ENCODE data around the gene UFC1. TPM values are rescaled to one million over a fixed set of nuclear protein-coding genes. Genes with fewer than 3 reads are reported as not detected.

UFC1 gene
- total and polyA plus RNA-seq, 2 experiments from 2014 or later = 57.5 to 77.0 TPM

GRCh38 chr1:161113915-161114314 lies 39.9 kb upstream of the UFC1 start:
- Histone ChIP-seq H3K27me3 (ENCODE audit: insufficient read depth) (no peaks in the 10 kb centered on the region), H3K4me1 (ENCODE audit: insufficient read depth) (peaks cover 14% of the 10 kb centered on the region), H3K4me2 (no peak overlapping the region), H2AFZ (no peak overlapping the region), H3K4me3 (no peak overlapping the region), H3K27ac (ENCODE audit: low read depth) (peak overlapping the region; percentile 59; the same call in 1 of the 2 replicates), H4K20me1 (replicated peaks; ENCODE audit: insufficient read depth) (peaks cover 51% of the 10 kb centered on the region), H3F3A (replicated peaks; ENCODE audit: low read depth) (peaks cover 29% of the 10 kb centered on the region), H3K9me2 (ENCODE audit: insufficient read depth) (no peaks in the 10 kb centered on the region), H3K36me3 (ENCODE audit: insufficient read depth) (no peaks in the 10 kb centered on the region), H3K79me2 (replicated peaks; ENCODE audit: insufficient read depth) (peaks cover 91% of the 10 kb centered on the region)
- H3K4me1 Mint-ChIP-seq = peaks cover 9% of the 10 kb centered on the region
- peaks cover 12% of the 10 kb centered on the region for H3K27me3 Mint-ChIP-seq (ENCODE audit: insufficient read depth, low read depth, poor library complexity)
- H3K4me3 Mint-ChIP-seq = no peak overlapping the region
- ATAC-seq (no peak), DNase-seq (ENCODE audit: low spot score) (no peak)
- H3K27ac Mint-ChIP-seq = no peak overlapping the region
- peaks cover 1% of the 10 kb centered on the region; the same call in 1 of the 3 replicates for H3K36me3 Mint-ChIP-seq (ENCODE audit: low read depth)
- no peaks in the 10 kb centered on the region for H3K9me3 Mint-ChIP-seq
- TF ChIP-seq EZH2phosphoT487 (IDR thresholded peaks at IDR 0.05; ENCODE audit: unreplicated experiment) = no peak

- DNase-seq (ENCODE audit: low spot score) (no peak), ATAC-seq (no peak)
- H3K36me3 Mint-ChIP-seq (ENCODE audit: low read depth) = 0 out of 3 replicates have a peak, but pooled peaks cover 2% of the 10 kb centered on the region
- Histone ChIP-seq H3K4me2 (no peak overlapping the region), H3K9me2 (ENCODE audit: insufficient read depth) (no peaks in the 10 kb centered on the region), H3K4me3 (no peak overlapping the region), H3K27me3 (ENCODE audit: insufficient read depth) (no peaks in the 10 kb centered on the region), H3K4me1 (ENCODE audit: insufficient read depth) (peaks cover 21% of the 10 kb centered on the region), H3K36me3 (ENCODE audit: insufficient read depth) (no peaks in the 10 kb centered on the region), H4K20me1 (replicated peaks; ENCODE audit: insufficient read depth) (peaks cover 51% of the 10 kb centered on the region), H2AFZ (no peak overlapping the region), H3K27ac (ENCODE audit: low read depth) (no peak overlapping the region), H3K79me2 (replicated peaks; ENCODE audit: insufficient read depth) (peaks cover 86% of the 10 kb centered on the region), H3F3A (replicated peaks; ENCODE audit: low read depth) (peaks cover 34% of the 10 kb centered on the region)
- peaks cover 15% of the 10 kb centered on the region for H3K4me1 Mint-ChIP-seq
- no peak overlapping the region for H3K27ac Mint-ChIP-seq
- peaks cover 14% of the 10 kb centered on the region for H3K27me3 Mint-ChIP-seq (ENCODE audit: insufficient read depth, low read depth, poor library complexity)
- H3K9me3 Mint-ChIP-seq = no peaks in the 10 kb centered on the region
- no peak overlapping the region for H3K4me3 Mint-ChIP-seq
- TF ChIP-seq ZNF331 (CRISPR knock-in tag; IDR thresholded peaks at IDR 0.05; ENCODE audit: low read depth) (no peak), STAT1 (IDR thresholded peaks at IDR 0.05; ENCODE audit: unreplicated experiment) (no peak), CREB1 (CRISPR knock-in tag; IDR thresholded peaks at IDR 0.05; ENCODE audit: low read depth) (no peak), NANOG (IDR thresholded peaks at IDR 0.05; ENCODE audit: borderline replicate concordance) (no peak), CTCF (conservative IDR thresholded peaks at IDR 0.05; ENCODE audit: low read depth in 2 of 2) (no peak), ZNF114 (CRISPR knock-in tag; IDR thresholded peaks at IDR 0.05) (no peak), REST (IDR thresholded peaks at IDR 0.05; ENCODE audit: unreplicated experiment) (no peak)
- TF ChIP-seq, protein P1, sequence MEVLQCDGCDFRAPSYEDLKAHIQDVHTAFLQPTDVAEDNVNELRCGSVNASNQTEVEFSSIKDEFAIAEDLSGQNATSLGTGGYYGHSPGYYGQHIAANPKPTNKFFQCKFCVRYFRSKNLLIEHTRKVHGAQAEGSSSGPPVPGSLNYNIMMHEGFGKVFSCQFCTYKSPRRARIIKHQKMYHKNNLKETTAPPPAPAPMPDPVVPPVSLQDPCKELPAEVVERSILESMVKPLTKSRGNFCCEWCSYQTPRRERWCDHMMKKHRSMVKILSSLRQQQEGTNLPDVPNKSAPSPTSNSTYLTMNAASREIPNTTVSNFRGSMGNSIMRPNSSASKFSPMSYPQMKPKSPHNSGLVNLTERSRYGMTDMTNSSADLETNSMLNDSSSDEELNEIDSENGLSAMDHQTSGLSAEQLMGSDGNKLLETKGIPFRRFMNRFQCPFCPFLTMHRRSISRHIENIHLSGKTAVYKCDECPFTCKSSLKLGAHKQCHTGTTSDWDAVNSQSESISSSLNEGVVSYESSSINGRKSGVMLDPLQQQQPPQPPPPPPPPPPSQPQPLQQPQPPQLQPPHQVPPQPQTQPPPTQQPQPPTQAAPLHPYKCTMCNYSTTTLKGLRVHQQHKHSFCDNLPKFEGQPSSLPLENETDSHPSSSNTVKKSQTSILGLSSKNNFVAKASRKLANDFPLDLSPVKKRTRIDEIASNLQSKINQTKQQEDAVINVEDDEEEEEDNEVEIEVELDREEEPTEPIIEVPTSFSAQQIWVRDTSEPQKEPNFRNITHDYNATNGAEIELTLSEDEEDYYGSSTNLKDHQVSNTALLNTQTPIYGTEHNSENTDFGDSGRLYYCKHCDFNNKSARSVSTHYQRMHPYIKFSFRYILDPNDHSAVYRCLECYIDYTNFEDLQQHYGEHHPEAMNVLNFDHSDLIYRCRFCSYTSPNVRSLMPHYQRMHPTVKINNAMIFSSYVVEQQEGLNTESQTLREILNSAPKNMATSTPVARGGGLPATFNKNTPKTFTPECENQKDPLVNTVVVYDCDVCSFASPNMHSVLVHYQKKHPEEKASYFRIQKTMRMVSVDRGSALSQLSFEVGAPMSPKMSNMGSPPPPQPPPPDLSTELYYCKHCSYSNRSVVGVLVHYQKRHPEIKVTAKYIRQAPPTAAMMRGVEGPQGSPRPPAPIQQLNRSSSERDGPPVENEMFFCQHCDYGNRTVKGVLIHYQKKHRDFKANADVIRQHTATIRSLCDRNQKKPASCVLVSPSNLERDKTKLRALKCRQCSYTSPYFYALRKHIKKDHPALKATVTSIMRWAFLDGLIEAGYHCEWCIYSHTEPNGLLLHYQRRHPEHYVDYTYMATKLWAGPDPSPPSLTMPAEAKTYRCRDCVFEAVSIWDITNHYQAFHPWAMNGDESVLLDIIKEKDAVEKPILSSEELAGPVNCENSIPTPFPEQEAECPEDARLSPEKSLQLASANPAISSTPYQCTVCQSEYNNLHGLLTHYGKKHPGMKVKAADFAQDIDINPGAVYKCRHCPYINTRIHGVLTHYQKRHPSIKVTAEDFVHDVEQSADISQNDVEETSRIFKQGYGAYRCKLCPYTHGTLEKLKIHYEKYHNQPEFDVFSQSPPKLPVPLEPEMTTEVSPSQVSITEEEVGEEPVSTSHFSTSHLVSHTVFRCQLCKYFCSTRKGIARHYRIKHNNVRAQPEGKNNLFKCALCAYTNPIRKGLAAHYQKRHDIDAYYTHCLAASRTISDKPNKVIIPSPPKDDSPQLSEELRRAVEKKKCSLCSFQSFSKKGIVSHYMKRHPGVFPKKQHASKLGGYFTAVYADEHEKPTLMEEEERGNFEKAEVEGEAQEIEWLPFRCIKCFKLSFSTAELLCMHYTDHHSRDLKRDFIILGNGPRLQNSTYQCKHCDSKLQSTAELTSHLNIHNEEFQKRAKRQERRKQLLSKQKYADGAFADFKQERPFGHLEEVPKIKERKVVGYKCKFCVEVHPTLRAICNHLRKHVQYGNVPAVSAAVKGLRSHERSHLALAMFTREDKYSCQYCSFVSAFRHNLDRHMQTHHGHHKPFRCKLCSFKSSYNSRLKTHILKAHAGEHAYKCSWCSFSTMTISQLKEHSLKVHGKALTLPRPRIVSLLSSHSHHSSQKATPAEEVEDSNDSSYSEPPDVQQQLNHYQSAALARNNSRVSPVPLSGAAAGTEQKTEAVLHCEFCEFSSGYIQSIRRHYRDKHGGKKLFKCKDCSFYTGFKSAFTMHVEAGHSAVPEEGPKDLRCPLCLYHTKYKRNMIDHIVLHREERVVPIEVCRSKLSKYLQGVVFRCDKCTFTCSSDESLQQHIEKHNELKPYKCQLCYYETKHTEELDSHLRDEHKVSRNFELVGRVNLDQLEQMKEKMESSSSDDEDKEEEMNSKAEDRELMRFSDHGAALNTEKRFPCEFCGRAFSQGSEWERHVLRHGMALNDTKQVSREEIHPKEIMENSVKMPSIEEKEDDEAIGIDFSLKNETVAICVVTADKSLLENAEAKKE (CRISPR knock-in tag; IDR thresholded peaks at IDR 0.05) = no peak
- TF ChIP-seq, protein P2, sequence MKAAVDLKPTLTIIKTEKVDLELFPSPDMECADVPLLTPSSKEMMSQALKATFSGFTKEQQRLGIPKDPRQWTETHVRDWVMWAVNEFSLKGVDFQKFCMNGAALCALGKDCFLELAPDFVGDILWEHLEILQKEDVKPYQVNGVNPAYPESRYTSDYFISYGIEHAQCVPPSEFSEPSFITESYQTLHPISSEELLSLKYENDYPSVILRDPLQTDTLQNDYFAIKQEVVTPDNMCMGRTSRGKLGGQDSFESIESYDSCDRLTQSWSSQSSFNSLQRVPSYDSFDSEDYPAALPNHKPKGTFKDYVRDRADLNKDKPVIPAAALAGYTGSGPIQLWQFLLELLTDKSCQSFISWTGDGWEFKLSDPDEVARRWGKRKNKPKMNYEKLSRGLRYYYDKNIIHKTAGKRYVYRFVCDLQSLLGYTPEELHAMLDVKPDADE (IDR thresholded peaks at IDR 0.05) = no peak
These were observed 39.2 kb upstream of the UFC1 start for GRCh38 chr1:161114556-161114955.
